Esophagus (tissue), 2 donors: ENCODE measurements around the gene GBGT1. TPM values are rescaled to one million over a fixed set of nuclear protein-coding genes. Genes with fewer than 3 reads are reported as not detected.

Source experiments
- H3K27ac ChIP-seq, 2 donors: one replicate each; pipeline ENCODE4 v1.5.1; 2013; ENCODE audit warnings: low read depth in 2 of 2, mild to moderate bottlenecking in 2 of 2, inconsistent platforms in 1 of 2, low read length in 1 of 2, moderate library complexity in 1 of 2
- H3K27me3 ChIP-seq, 2 donors: one replicate each; pipeline ENCODE4 v1.6.1; 2013; ENCODE audit warnings: low read length in 2 of 2, control low read depth in 1 of 2, mild to moderate bottlenecking in 1 of 2; ENCODE audit not compliant: insufficient read depth in 2 of 2, control insufficient read depth in 1 of 2
- H3K36me3 ChIP-seq, 2 donors: one replicate each; pipeline ENCODE4 v1.6.1; 2013; ENCODE audit warnings: low read length in 1 of 2; ENCODE audit not compliant: control insufficient read depth in 2 of 2, insufficient read depth in 2 of 2
- H3K4me1 ChIP-seq, 2 donors: one replicate each; pipeline ENCODE4 v1.6.1; 2013; ENCODE audit warnings: low read length in 1 of 2; ENCODE audit not compliant: control insufficient read depth in 2 of 2, insufficient read depth in 2 of 2
- H3K4me3 ChIP-seq, 2 donors: one replicate each; pipeline ENCODE4 v1.5.1; 2013; ENCODE audit warnings: low read length in 2 of 2, mild to moderate bottlenecking in 2 of 2, low read depth in 1 of 2, moderate library complexity in 1 of 2
- H3K9me3 ChIP-seq, 2 donors: one replicate each; pipeline ENCODE4 v1.6.1; 2013; ENCODE audit warnings: mild to moderate bottlenecking in 2 of 2, low read depth in 1 of 2, low read length in 1 of 2, moderate library complexity in 1 of 2; ENCODE audit not compliant: control insufficient read depth in 2 of 2, insufficient read depth in 1 of 2
- WGBS, 2 donors: extraction: QIAGEN DNeasy Blood & Tissue Kit; methylation state at CpG; one replicate each; pipeline ENCODE4 v1.1.7; 2013; 5-methylcytosine and 5-hydroxymethylcytosine counted together
- polyA plus RNA-seq, 2 donors: library from polyadenylated mRNA; stranded (reverse); fragments of 200-250 nt; gene quantifications; one replicate each; pipeline ENCODE4 v1.2.3, GENCODE V29; 2013
- donor health status: healthy with polysubstance abuse.
- donor health status: Bipolar disorder and iron deficiency.

Gene GBGT1
- polyA plus RNA-seq, 2 donors, result 2.1 to 3.7 TPM

DNA sequence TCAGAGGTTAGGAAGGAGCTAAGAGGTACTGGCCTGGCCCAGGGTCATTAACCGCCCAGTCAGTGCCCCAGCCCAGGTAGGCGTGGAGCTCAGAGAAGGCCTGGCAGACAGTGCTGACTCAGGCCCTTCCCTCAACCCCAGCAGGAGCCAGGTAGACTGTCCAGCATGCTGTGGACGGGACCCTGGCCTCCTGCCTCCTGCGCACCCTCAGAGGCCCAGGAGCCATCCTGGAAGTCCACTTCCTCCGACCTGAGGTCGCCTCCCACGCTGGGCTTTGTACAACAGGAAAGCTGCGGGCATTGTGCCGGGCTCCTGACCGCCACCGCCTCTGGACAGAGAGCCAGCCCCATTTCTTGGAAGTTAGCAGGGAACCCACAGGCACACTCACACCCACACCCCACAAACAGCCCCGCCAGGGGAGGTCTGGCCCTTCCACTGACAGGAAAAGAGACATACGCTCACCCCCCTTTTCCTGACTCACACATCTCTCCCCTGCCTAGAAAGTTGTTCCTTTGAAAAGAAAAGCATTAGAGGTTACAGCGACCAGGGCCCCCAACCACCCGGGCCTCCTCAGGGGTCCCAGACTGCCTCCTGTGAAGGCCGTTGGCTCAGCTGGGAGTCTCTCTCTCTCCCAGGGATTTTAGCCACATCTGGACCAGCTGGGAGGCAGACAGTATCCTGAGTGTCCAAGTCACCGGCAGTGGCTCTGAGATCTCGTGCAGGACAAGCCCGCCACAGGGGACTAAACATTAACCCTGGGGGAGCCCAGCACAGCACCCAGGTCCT, 50.4 kb downstream of the GBGT1 start:
- WGBS, 2 donors, result 64 to 65% methylated on average over 19 of the region's 19 CpGs
- no peak overlapping the region for H3K4me3 ChIP-seq
- peak overlapping the region; percentile 62 to 79 for H3K27ac ChIP-seq
- H3K9me3 ChIP-seq, result no peaks in the 10 kb centered on the region
- H3K4me1 ChIP-seq, result peaks cover 32 to 61% of the 10 kb centered on the region in 2 donors
- peaks cover 16 to 35% of the 10 kb centered on the region in 2 donors for H3K36me3 ChIP-seq
- no peaks in the 10 kb centered on the region for H3K27me3 ChIP-seq

DNA sequence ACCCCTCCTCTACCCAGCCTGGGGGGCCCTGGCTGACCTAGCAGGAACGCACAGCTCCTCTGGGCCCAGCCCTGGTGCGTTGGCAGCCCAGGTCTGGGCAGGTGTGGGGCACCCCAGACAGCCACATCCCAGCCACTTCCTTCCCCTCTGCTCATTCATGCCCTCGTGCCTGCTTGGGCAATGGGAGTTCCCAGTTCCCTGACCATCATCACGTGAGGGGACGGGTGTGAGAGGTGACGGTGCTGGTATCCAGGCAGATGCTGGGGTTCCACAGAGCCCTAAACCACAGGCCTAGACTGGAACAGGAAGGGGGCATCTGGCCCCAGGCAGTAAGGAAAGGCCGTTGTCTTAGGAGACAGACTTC, 51.1 kb downstream of the GBGT1 start:
- H3K27me3 ChIP-seq, result no peaks in the 10 kb centered on the region
- H3K36me3 ChIP-seq, result peaks cover 23 to 42% of the 10 kb centered on the region in 2 donors
- no peaks in the 10 kb centered on the region for H3K9me3 ChIP-seq
- H3K27ac ChIP-seq, result peak overlapping the region in 1 of 2 donors; percentile 38
- peaks cover 32 to 55% of the 10 kb centered on the region in 2 donors for H3K4me1 ChIP-seq
- H3K4me3 ChIP-seq, result no peak overlapping the region
- WGBS, 2 donors, result 45 to 54% methylated on average over 7 of the region's 7 CpGs

DNA sequence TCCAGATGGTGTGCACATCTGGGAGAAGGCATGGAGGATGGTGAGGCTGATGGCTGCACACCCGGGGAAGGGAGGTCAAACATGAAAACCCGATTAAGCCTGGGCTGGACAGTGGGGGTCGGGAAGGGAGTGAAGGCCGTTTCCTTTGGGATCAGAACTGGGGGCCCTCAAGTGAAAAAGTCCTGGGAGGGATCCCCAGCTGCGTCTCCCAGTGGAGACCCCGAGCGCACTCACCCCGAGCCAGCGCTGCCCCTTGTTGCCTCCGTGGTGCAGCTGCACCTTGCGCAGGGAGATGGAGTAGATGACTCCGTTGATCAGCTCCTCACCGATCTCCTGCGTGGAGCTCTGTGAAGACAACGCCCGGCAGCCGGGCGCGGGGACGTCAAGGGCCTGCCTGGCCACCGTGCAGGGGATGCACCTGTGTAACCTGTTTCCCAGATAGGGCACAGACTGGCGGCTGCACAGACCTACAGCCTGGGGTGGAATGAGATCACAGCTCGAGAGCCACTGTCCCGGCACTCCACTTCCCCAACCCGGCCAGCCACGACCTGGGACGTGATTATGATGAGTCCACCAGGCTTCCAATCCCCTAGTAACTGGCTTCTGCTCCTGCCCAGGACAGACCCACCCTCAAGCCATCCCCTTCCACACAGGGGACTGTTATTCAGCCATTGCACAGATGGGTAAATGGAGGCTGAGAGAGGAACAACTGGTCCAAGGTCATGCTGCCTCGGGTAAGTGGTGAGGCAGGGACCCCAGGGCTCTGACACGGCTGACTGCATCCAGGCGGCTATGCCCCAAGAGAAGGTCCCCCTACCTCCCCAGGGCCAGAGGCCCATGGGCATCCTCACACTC, 51.7 kb downstream of the GBGT1 start:
- H3K9me3 ChIP-seq, result no peaks in the 10 kb centered on the region
- H3K36me3 ChIP-seq, result peaks cover 27 to 48% of the 10 kb centered on the region in 2 donors
- peaks cover 27 to 49% of the 10 kb centered on the region in 2 donors for H3K4me1 ChIP-seq
- no peaks in the 10 kb centered on the region for H3K27me3 ChIP-seq
- H3K27ac ChIP-seq, result no peak overlapping the region
- WGBS, 2 donors, result 83 to 85% methylated on average over 30 of the region's 30 CpGs
- H3K4me3 ChIP-seq, result no peak overlapping the region

DNA sequence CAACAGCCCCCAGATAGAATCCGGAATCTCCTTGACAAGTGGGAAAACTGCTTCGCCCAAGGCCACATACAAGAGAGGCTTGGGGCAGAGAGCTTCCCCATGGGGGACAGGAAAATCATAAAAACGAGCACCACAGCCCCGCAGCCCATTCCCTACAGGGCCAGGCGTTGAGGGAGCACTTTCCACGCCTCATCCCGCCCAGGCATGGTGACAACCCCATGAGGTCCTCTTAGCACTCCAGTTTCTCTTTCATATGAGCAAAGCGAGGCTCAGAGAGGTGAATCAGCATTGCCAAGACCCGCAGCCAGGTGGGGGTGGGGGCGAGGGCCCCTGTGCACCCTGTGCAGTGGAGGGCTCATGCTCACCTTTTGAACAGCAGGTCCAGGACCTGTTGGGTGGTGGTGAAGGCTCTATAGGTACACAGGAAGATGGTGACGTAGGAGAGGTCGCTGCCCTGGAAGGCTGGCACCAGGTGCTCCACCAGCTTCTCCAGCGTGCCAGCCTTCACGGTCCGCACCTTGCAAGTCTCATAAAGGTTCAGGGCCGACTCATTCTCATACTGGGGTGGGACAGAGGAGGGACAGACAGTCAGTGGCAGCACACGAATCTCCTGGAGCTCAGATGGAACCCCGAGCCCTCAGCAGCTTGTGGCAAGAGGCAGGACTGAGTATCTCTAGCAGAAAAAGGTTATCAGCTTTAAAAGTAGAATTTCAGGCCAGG, 53.6 kb downstream of the GBGT1 start:
- 91 to 94% methylated on average over 18 of the region's 18 CpGs for WGBS, 2 donors
- Histone ChIP-seq H3K27me3 (no peaks in the 10 kb centered on the region), H3K27ac (no peak overlapping the region), H3K4me3 (no peak overlapping the region), H3K4me1 (peaks cover 17 to 31% of the 10 kb centered on the region in 2 donors), H3K36me3 (peaks cover 36 to 64% of the 10 kb centered on the region in 2 donors), H3K9me3 (no peaks in the 10 kb centered on the region)

DNA sequence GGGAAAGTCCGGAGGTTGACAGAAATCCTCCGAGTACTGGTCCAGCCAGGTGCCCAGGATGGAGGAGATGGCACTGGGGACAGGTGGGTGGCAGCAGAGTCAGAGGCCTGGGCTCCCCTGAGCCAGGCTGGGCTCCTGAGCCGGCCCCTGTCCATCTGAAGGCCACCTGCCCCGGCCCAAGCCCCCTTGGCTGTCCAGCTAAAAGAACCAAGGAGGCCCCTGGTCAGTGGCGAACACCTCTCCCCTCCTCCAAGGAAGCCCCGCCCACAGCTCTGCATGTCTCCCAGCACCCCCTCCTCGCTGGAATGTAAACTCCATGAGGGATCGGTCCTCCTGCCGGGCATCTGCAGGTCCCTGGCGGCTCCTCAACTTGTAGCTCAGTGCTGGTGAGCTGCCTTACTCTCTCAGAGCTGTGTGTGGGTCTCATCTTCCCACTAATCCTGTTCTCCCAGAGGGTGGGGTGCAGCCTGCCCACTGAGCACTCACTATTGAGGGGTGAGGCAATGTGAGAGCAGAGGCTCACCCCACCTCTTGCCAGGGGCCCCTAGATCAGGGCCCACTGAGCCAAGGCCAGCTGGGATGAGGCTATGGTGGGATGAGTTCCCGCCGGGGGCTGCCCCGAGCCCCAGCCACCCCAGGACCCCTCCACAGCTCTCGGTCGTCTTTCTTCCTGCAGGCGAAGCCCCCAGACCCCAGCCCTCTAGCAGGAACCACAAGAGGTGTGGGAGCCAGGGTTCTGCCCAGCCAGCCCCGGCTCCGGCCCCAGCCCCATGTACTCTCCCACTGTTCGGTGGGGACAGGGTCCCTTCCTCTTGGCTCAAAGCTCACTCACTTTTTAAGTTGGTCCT, 54.7 kb downstream of the GBGT1 start:
- WGBS, 2 donors, result 94% methylated on average over 19 of the region's 19 CpGs
- no peaks in the 10 kb centered on the region for H3K27me3 ChIP-seq
- no peaks in the 10 kb centered on the region for H3K9me3 ChIP-seq
- peaks cover 36 to 72% of the 10 kb centered on the region in 2 donors for H3K36me3 ChIP-seq
- H3K4me1 ChIP-seq, result peaks cover 9 to 20% of the 10 kb centered on the region in 2 donors
- no peak overlapping the region for H3K4me3 ChIP-seq
- H3K27ac ChIP-seq, result no peak overlapping the region

DNA sequence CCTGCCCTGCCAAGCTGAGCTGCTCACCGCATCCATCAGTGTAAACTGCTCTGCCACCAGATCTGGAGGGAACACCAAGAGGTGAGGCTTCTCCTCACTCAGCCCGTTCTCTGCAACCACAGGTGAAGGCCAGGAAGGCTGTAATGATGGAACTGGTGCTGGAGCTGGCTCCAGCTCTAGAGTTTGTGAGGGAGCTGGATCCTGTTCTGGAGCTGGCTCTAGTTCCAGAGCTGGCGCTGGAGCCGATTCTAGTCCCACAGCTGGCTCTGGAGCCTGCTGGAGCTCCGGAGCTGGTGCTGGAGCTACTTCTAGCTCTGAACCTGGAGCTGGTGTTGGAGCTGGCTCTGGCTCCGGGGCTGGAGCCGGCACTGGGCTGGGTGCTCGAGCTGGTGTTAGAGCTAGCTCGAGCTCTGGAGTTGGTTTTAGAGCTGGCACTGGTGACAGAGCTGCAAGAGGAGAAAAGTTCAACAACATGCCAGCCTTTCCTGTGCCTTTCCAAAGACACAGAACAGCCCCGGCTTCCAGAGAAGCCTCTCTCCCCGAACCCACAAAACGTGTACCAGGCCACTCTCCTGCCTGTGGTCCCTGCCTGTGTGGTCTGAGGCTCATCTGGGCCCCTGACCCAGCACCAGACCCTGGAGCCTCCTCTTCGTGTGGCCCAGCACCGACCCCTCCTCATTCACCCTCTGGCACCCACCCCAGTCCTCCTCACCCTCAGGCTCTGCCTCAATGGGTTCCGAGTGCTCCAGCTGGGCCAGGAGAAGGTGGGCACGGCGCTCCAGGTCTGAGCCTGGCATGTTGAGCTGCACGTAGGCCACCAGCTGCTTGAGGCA, 55.5 kb downstream of the GBGT1 start:
- Histone ChIP-seq H3K36me3 (peaks cover 36 to 76% of the 10 kb centered on the region in 2 donors), H3K27me3 (no peaks in the 10 kb centered on the region), H3K27ac (no peak overlapping the region), H3K4me1 (peaks cover 5 to 12% of the 10 kb centered on the region in 2 donors), H3K9me3 (no peaks in the 10 kb centered on the region), H3K4me3 (no peak overlapping the region)
- WGBS, 2 donors, result 91 to 97% methylated on average over 18 of the region's 18 CpGs

DNA sequence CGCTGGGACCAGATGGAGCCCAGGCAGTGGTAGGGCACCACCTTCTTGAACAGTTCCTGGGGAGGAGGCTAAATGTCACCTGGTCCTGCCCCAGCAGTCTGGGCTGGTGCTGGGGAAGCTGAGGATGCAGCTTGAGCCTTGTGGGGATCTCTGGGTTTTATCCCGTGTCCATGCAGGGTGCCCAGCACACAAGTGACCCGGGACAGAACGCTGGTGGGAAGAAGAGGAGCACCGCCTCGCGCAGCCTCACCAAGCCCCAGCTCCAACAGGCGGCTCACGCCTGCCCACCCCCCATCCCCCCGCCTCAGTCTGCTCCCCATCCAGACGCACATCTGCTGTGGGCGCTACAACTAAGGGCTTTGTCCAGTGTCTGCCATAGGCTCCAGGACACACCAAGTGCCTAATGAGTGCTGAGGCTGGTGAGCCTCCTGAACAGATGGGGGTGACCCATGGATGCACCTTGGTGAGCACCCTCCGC, 56.4 kb downstream of the GBGT1 start:
- Histone ChIP-seq H3K36me3 (peaks cover 42 to 75% of the 10 kb centered on the region in 2 donors), H3K27ac (no peak overlapping the region), H3K4me1 (peaks cover 0 to 4% of the 10 kb centered on the region in 2 donors), H3K9me3 (no peaks in the 10 kb centered on the region), H3K27me3 (no peaks in the 10 kb centered on the region), H3K4me3 (no peak overlapping the region)
- 92 to 93% methylated on average over 13 of the region's 13 CpGs for WGBS, 2 donors

DNA sequence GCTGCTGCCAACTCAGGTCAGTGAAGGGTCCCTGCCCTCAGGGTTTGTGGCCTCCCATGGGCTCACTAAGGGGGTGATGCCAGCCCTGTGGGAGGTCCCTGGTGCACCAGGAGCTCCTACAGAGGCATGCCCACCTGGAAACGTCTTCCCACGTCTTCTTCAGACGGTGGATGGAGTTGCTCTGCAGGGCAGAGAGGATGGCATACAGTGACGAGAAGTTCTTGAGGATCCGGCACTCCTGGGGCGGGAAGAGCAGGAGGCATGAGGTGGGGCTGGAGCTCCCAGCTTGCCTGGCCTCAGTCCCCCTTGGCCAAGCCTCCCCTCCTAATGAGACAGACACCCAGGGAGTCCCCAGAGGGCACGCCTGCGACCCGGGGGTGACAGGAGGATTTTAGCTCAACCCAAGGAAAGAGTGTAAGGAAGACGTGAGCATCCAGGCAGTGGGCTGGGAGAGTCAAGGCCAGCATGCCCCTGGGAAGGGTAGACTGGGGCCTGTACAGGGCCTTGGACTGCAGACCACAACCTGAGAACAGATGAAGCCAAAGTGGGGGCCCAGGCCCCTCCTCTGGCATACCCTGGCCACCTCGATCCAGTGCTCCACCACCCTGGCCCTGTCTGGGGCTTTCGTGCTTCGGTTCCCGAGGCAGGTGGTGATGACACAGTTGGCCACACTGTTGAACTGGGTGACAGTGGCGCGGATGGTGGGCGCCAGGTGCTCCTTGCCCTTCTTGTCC, 57.0 kb downstream of the GBGT1 start:
- Histone ChIP-seq H3K4me1 (no peaks in the 10 kb centered on the region), H3K27ac (no peak overlapping the region), H3K4me3 (no peak overlapping the region), H3K9me3 (no peaks in the 10 kb centered on the region), H3K36me3 (peaks cover 42 to 75% of the 10 kb centered on the region in 2 donors), H3K27me3 (no peaks in the 10 kb centered on the region)
- 93 to 94% methylated on average over 17 of the region's 17 CpGs for whole genome bisulfite sequencing, 2 donors
